DOHH2 (cell line): Measurements from ENCODE around the gene GYS2.

Source experiments
- H3F3A ChIP-seq: fragments of 200-600 bp; sonication (generic), shearing (Covaris generic); 2 replicates; pipeline ENCODE4 v1.6.0; 2016; ENCODE audit warnings: antibody characterized with exemption, mild to moderate bottlenecking; ENCODE audit not compliant: control insufficient read depth, insufficient read depth
- H3K27ac ChIP-seq: fragments of 200-600 bp; sonication (generic); 2 replicates; pipeline ENCODE4 v1.5.1; 2014; ENCODE audit warnings: low read depth, mild to moderate bottlenecking, low read length, moderate library complexity
- H3K27me3 ChIP-seq: fragments of 200-600 bp; sonication (generic); 2 replicates; pipeline ENCODE4 v1.6.1; 2014; ENCODE audit warnings: mild to moderate bottlenecking, low read length, mixed read lengths; ENCODE audit not compliant: control insufficient read depth
- H3K36me3 ChIP-seq: fragments of 200-600 bp; sonication (generic); 2 replicates; pipeline ENCODE4 v1.6.1; 2014; ENCODE audit warnings: mild to moderate bottlenecking, low read length, moderate library complexity, mixed read lengths; ENCODE audit not compliant: control insufficient read depth
- H3K4me1 ChIP-seq: fragments of 200-600 bp; sonication (generic); 2 replicates; pipeline ENCODE4 v1.6.1; 2014; ENCODE audit warnings: mild to moderate bottlenecking, low read length, mixed read lengths; ENCODE audit not compliant: control insufficient read depth
- H3K4me2 ChIP-seq: fragments of 200-600 bp; sonication (generic); 2 replicates; pipeline ENCODE4 v1.6.0; 2014; ENCODE audit warnings: mild to moderate bottlenecking, low read length, moderate library complexity
- H3K4me3 ChIP-seq: fragments of 200-600 bp; sonication (generic); 2 replicates; pipeline ENCODE4 v1.5.1; 2014; ENCODE audit warnings: mild to moderate bottlenecking, low read length, mixed read lengths
- H3K79me2 ChIP-seq: fragments of 200-600 bp; sonication (generic); 2 replicates; pipeline ENCODE4 v1.6.1; 2014; ENCODE audit warnings: mild to moderate bottlenecking, low read length, mixed read lengths; ENCODE audit not compliant: control insufficient read depth
- H3K9me2 ChIP-seq: fragments of 200-600 bp; sonication (generic); replicated peaks from 2 replicates; pipeline ENCODE4 v1.6.1; 2014; ENCODE audit warnings: mild to moderate bottlenecking, low read length, mixed read lengths; ENCODE audit not compliant: control insufficient read depth
- H3K9me3 ChIP-seq: fragments of 200-600 bp; sonication (generic); 2 replicates; pipeline ENCODE4 v1.6.1; 2014; ENCODE audit warnings: antibody characterized with exemption, low read length, mixed read lengths; ENCODE audit not compliant: control insufficient read depth, insufficient read depth
- H4K20me1 ChIP-seq: fragments of 200-600 bp; sonication (generic); 2 replicates; pipeline ENCODE4 v1.6.0; 2014; ENCODE audit warnings: low read depth, mild to moderate bottlenecking, antibody characterized with exemption, low read length, moderate library complexity; ENCODE audit not compliant: control insufficient read depth, insufficient read depth
- CTCF ChIP-seq: fragments of 200-600 bp; sonication (generic); IDR thresholded peaks from one replicate; pipeline ENCODE4 v1.5.1; 2014; ENCODE audit warnings: antibody characterized with exemption, mild to moderate bottlenecking, low read depth, low read length; ENCODE audit not compliant: poor library complexity, severe bottlenecking
- EZH2phosphoT487 ChIP-seq: fragments of 200-600 bp; sonication (generic); IDR thresholded peaks from 2 replicates; pipeline ENCODE4 v1.6.1; 2017; ENCODE audit warnings: borderline replicate concordance, mild to moderate bottlenecking, antibody characterized with exemption, low read length, moderate library complexity, mixed read lengths

Gene GYS2

GRCh38 chr12:21576431-21576830, 28.2 kb downstream of the GYS2 start:
- no peaks in the 10 kb centered on the region for H3K4me1 ChIP-seq
- H3K9me3 ChIP-seq, result no peaks in the 10 kb centered on the region
- peaks cover 2% of the 10 kb centered on the region; the same call in 1 of the 2 replicates for H3K27me3 ChIP-seq
- H3K4me3 ChIP-seq, result no peak overlapping the region
- TF ChIP-seq CTCF, result no peak
- TF ChIP-seq EZH2phosphoT487, result no peak
- no peaks in the 10 kb centered on the region for H3K9me2 ChIP-seq
- H3K36me3 ChIP-seq, result no peaks in the 10 kb centered on the region
- H3F3A ChIP-seq, result no peaks in the 10 kb centered on the region
- H3K27ac ChIP-seq, result no peak overlapping the region
- H4K20me1 ChIP-seq, result no peaks in the 10 kb centered on the region
- H3K79me2 ChIP-seq, result no peaks in the 10 kb centered on the region
- no peak overlapping the region for H3K4me2 ChIP-seq

- TF ChIP-seq EZH2phosphoT487 (no peak), CTCF (no peak)
- no peaks in the 10 kb centered on the region for H3F3A ChIP-seq
- no peaks in the 10 kb centered on the region for H4K20me1 ChIP-seq
- no peak overlapping the region for H3K4me2 ChIP-seq
- no peaks in the 10 kb centered on the region for H3K9me3 ChIP-seq
- no peaks in the 10 kb centered on the region for H3K79me2 ChIP-seq
- H3K4me3 ChIP-seq, result no peak overlapping the region
- H3K4me1 ChIP-seq, result no peaks in the 10 kb centered on the region
- no peaks in the 10 kb centered on the region for H3K36me3 ChIP-seq
- H3K27me3 ChIP-seq, result peaks cover 2% of the 10 kb centered on the region; the same call in 1 of the 2 replicates
- H3K9me2 ChIP-seq, result no peaks in the 10 kb centered on the region
- H3K27ac ChIP-seq, result no peak overlapping the region
Measured at GRCh38 chr12:21573733-21574358, 30.8 kb downstream of the GYS2 start.

GRCh38 chr12:21571046-21571445, 33.6 kb downstream of the GYS2 start:
- H4K20me1 ChIP-seq, result no peaks in the 10 kb centered on the region
- H3K27ac ChIP-seq, result no peak overlapping the region
- H3F3A ChIP-seq, result no peaks in the 10 kb centered on the region
- no peaks in the 10 kb centered on the region for H3K9me3 ChIP-seq
- no peak overlapping the region for H3K4me3 ChIP-seq
- H3K36me3 ChIP-seq, result no peaks in the 10 kb centered on the region
- H3K4me1 ChIP-seq, result no peaks in the 10 kb centered on the region
- H3K9me2 ChIP-seq, result no peaks in the 10 kb centered on the region
- no peak for TF ChIP-seq EZH2phosphoT487
- no peak for TF ChIP-seq CTCF
- H3K4me2 ChIP-seq, result no peak overlapping the region
- H3K27me3 ChIP-seq, result 0 out of 2 replicates have a peak, but pooled peaks cover 2% of the 10 kb centered on the region
- H3K79me2 ChIP-seq, result no peaks in the 10 kb centered on the region
